Naive thymus-derived CD4-positive, alpha-beta T cell (primary cell): Measurements from ENCODE around the gene MEGF11. TPM values are rescaled to one million over a fixed set of nuclear protein-coding genes. Genes with fewer than 3 reads are reported as not detected.
"Not testable (repeated sequence)": the region's sequence is repeated elsewhere in the genome, so short reads cannot be mapped to it uniquely, and the experiment has no call there.

Experiments
- ATAC-seq: fragments of 150-1000 bp; cut with Tn5 transposase; 2 replicates; pipeline ENCODE4 v1.10.0; 2021; ENCODE audit warnings: mild to moderate bottlenecking, moderate library complexity
- CTCF ChIA-PET: fragments of 350-600 bp; sonication (Branson Sonifier 250); formaldehyde crosslinking; loops from one replicate; lab custom pipeline; 2021; ENCODE audit warnings: antibody characterized with exemption; lab: Charles Lee
- POLR2A ChIA-PET: fragments of 350-600 bp; sonication (Branson Sonifier 250); formaldehyde crosslinking; loops from one replicate; lab custom pipeline; 2021; ENCODE audit warnings: antibody characterized with exemption, inconsistent platforms; lab: Charles Lee
- DNase-seq, 9 donors: peaks; one replicate each; pipeline versions ENCODE4 v3.0.0 to v3.0.0-alpha.2; 2020 to 2022; ENCODE audit warnings: mixed read lengths in 1 of 9
- H3K27ac ChIP-seq: one replicate; pipeline ENCODE4 v1.7.0; 2013; ENCODE audit warnings: mild to moderate bottlenecking, low read depth, low read length, moderate library complexity
- H3K27me3 ChIP-seq, 2 donors: one replicate each; pipeline ENCODE4 v1.7.0; 2013; ENCODE audit warnings: low read length in 2 of 2, mild to moderate bottlenecking in 2 of 2, moderate library complexity in 2 of 2; ENCODE audit not compliant: control insufficient read depth in 2 of 2, insufficient read depth in 2 of 2
- H3K36me3 ChIP-seq, 3 experiments: 1 replicate in 2 of 3; 2 replicates in 1 of 3; pipeline ENCODE4 v1.7.0; 2013; ENCODE audit warnings: low read length in 3 of 3, mild to moderate bottlenecking in 3 of 3, moderate library complexity in 1 of 3; ENCODE audit not compliant: insufficient read depth in 3 of 3, control insufficient read depth in 2 of 3
- H3K4me1 ChIP-seq, 2 donors: one replicate each; pipeline ENCODE4 v1.7.0; 2013; ENCODE audit warnings: low read length in 2 of 2, mild to moderate bottlenecking in 2 of 2, moderate library complexity in 1 of 2; ENCODE audit not compliant: control insufficient read depth in 2 of 2, insufficient read depth in 2 of 2
- H3K4me3 ChIP-seq: 2 replicates; pipeline ENCODE4 v1.7.0; 2013; ENCODE audit warnings: mild to moderate bottlenecking, low read length
- H3K9me3 ChIP-seq, 3 experiments: 1 replicate in 2 of 3; 2 replicates in 1 of 3; pipeline ENCODE4 v1.7.0; 2013; ENCODE audit warnings: low read length in 3 of 3; ENCODE audit not compliant: control insufficient read depth in 2 of 3
- H3K27ac Mint-ChIP-seq, 9 donors: one replicate each; pipeline ENCODE4 v1.8.0; 2020 to 2022; ENCODE audit warnings: mixed read lengths in 9 of 9, mild to moderate bottlenecking in 8 of 9, moderate library complexity in 5 of 9, inconsistent platforms in 2 of 9
- H3K27me3 Mint-ChIP-seq, 5 donors: one replicate each; pipeline ENCODE4 v1.8.0; 2021 to 2022; ENCODE audit warnings: mixed read lengths in 5 of 5, mild to moderate bottlenecking in 1 of 5
- H3K36me3 Mint-ChIP-seq, 5 donors: one replicate each; pipeline ENCODE4 v1.8.0; 2020 to 2022; ENCODE audit warnings: mixed read lengths in 5 of 5, mild to moderate bottlenecking in 3 of 5, inconsistent platforms in 1 of 5
- H3K4me1 Mint-ChIP-seq, 7 donors: one replicate each; pipeline ENCODE4 v1.8.0; 2020 to 2022; ENCODE audit warnings: mixed read lengths in 7 of 7, mild to moderate bottlenecking in 3 of 7, inconsistent platforms in 1 of 7
- H3K4me3 Mint-ChIP-seq, 10 donors: one replicate each; pipeline ENCODE4 v1.8.0; 2020 to 2022; ENCODE audit warnings: mild to moderate bottlenecking in 10 of 10, mixed read lengths in 10 of 10, moderate library complexity in 6 of 10, inconsistent platforms in 2 of 10
- H3K9me3 Mint-ChIP-seq, 11 donors: one replicate each; pipeline ENCODE4 v1.8.0; 2020 to 2022; ENCODE audit warnings: mixed read lengths in 11 of 11, mild to moderate bottlenecking in 4 of 11, inconsistent platforms in 1 of 11, moderate library complexity in 1 of 11
- intact Hi-C, 2 donors: fragments of 100-400 bp; cut with micrococcal nuclease; formaldehyde crosslinking; loops; one replicate each; pipeline ENCODE4 v1.15.1; 2023
- polyA plus RNA-seq, 2 donors: library from polyadenylated mRNA; unstranded; fragments of 300-500 nt; fragmentation: Illumina TruSeq; gene quantifications; one replicate each; pipeline ENCODE4 v1.2.3, GENCODE V29; 2021
- total RNA-seq, 6 experiments: library from RNA in 5 of 6; stranded (reverse) in 5 of 6; gene quantifications; 1 replicate in 5 of 6; 2 replicates in 1 of 6; pipeline ENCODE4 v1.2.3 and lab custom pipeline; 2021 to 2026

MEGF11 gene
- total and polyA plus RNA-seq, 7 experiments from 2014 or later: 0.45 TPM; not detected in 6

DNA sequence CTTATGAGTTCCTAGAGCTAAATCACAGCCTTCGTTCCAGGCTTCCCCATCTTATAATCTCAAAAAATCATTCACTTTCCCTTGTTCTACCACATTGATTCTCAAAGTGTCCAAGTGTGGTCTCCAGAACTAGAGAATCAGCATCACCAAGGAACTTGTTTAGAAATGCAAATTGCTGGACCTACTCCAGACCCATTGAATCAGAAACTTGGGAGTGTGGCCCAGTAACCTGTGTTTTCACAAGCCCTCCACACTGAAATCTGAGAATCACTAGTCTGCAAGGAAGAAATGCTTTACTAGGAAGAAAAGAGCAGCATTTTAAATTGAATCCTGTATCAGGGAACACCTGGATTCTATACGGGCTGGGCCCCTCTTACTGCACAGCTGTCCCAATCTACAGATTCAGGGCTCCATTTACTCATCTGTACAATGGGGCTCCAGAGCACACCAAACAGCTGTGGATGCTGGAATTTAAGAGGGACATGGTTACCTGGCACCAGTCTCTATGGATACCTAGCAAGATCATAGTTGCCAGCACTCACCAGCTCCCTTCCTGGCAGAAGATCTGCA is 3.9 kb downstream of the MEGF11 start:
- no peaks in the 10 kb centered on the region for H3K9me3 ChIP-seq
- H3K36me3 Mint-ChIP-seq: peaks cover 0 to 4% (median 3%) of the 10 kb centered on the region in 5 donors
- no peaks in the 10 kb centered on the region for H3K36me3 ChIP-seq
- ChIA-PET POLR2A (no interaction called here), CTCF (no interaction called here)
- H3K4me3 Mint-ChIP-seq: peak overlapping the region in 2 of 10 donors; percentile 8 to 53
- no peak overlapping the region for H3K27ac ChIP-seq
- H3K27me3 ChIP-seq: peaks cover 3 to 27% of the 10 kb centered on the region in 2 donors
- peaks cover 35 to 80% (median 56%) of the 10 kb centered on the region in 5 donors for H3K27me3 Mint-ChIP-seq
- H3K4me1 ChIP-seq: peaks cover 0 to 14% of the 10 kb centered on the region in 2 donors
- H3K27ac Mint-ChIP-seq: no peak overlapping the region
- ATAC-seq (no peak), DNase-seq (no peak)
- intact Hi-C loops: loop anchor here in 1 of 2 donors (5.0 kb wide), 1 partner anchor 43 kb away; the partner anchor contains the start of gene DIS3L
- H3K4me3 ChIP-seq: no peak overlapping the region
- H3K4me1 Mint-ChIP-seq: peaks cover 7 to 25% (median 18%) of the 10 kb centered on the region in 7 donors
- H3K9me3 Mint-ChIP-seq: no peaks in the 10 kb centered on the region

DNA sequence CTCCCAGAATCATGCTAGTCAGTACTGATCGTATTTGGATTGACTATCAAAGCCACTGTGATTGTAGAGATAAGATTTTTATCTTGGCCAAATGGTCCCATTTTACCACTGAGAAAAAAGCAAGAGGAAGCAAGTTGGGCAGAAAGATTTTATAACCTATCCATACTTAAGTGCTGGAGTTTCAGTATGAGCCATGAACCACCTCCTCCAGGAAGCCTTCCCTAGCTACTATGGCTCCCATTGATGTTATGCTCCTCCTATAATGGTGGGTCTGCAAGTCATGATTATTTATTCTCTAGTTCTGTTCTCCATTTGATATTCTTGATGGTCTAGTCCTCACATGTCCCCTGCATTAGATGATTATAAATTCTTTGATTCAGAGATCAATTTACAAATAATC is 6.6 kb downstream of the MEGF11 start:
- Histone ChIP-seq H3K36me3 (no peaks in the 10 kb centered on the region), H3K9me3 (no peaks in the 10 kb centered on the region), H3K27ac (no peak overlapping the region), H3K4me1 (peaks cover 0 to 4% of the 10 kb centered on the region in 2 donors), H3K4me3 (no peak overlapping the region), H3K27me3 (peaks cover 3 to 7% of the 10 kb centered on the region in 2 donors)
- peaks cover 0 to 14% (median 7%) of the 10 kb centered on the region in 7 donors for H3K4me1 Mint-ChIP-seq
- intact Hi-C loops: no loop called here
- ATAC-seq (no peak), DNase-seq (no peak)
- ChIA-PET POLR2A (no interaction called here), CTCF (no interaction called here)
- H3K27me3 Mint-ChIP-seq: peaks cover 27 to 62% (median 46%) of the 10 kb centered on the region in 5 donors
- H3K9me3 Mint-ChIP-seq: no peaks in the 10 kb centered on the region
- H3K36me3 Mint-ChIP-seq: no peaks in the 10 kb centered on the region
- no peak overlapping the region for H3K27ac Mint-ChIP-seq
- H3K4me3 Mint-ChIP-seq: no peak overlapping the region

- H3K27ac Mint-ChIP-seq, H3K9me3 ChIP-seq, CTCF ChIA-PET, DNase-seq, H3K27me3 ChIP-seq, H3K4me3 Mint-ChIP-seq, H3K4me1 ChIP-seq, intact Hi-C loops, H3K36me3 Mint-ChIP-seq, H3K27ac ChIP-seq, POLR2A ChIA-PET, ATAC-seq, H3K4me1 Mint-ChIP-seq, H3K9me3 Mint-ChIP-seq, H3K36me3 ChIP-seq, H3K4me3 ChIP-seq: not testable (repeated sequence)
- H3K27me3 Mint-ChIP-seq: peaks cover 17 to 56% (median 46%) of the 10 kb centered on the region in 5 donors
These were observed 7.7 kb downstream of the MEGF11 start for GRCh38 chr15:66245832-66246231.

DNA sequence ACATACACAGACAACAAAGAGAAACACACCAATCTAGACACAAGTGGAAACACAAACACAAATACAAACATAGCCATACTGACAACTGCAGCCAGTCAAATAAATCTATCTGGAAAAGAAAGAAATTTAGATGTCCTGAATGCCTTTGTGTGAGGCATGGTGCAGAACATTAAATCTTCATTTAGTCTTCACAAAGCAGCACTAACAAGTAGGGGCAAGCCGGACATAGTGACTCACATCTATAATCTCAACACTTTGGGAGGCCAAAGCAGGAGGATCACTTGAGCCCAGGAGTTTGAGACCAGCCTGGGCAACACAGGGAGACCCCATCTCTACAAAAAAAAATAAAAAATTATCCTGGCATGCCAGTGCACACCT is 11.7 kb downstream of the MEGF11 start:
- Histone ChIP-seq H3K9me3 (no peaks in the 10 kb centered on the region), H3K27me3 (no peaks in the 10 kb centered on the region), H3K4me3 (no peak overlapping the region), H3K27ac (no peak overlapping the region), H3K4me1 (no peaks in the 10 kb centered on the region), H3K36me3 (no peaks in the 10 kb centered on the region)
- no peaks in the 10 kb centered on the region for H3K36me3 Mint-ChIP-seq
- no peak overlapping the region for H3K27ac Mint-ChIP-seq
- intact Hi-C loops: no loop called here
- H3K4me1 Mint-ChIP-seq: no peaks in the 10 kb centered on the region
- H3K27me3 Mint-ChIP-seq: peaks cover 9 to 36% (median 19%) of the 10 kb centered on the region in 5 donors
- ChIA-PET POLR2A (no interaction called here), CTCF (interaction anchor here (0.6 kb wide), 1 partner anchor 835 kb away, joined by 4 read pairs; no protein-coding TSS in a partner anchor)
- DNase-seq (no peak), ATAC-seq (no peak)
- H3K9me3 Mint-ChIP-seq: no peaks in the 10 kb centered on the region
- H3K4me3 Mint-ChIP-seq: no peak overlapping the region

DNA sequence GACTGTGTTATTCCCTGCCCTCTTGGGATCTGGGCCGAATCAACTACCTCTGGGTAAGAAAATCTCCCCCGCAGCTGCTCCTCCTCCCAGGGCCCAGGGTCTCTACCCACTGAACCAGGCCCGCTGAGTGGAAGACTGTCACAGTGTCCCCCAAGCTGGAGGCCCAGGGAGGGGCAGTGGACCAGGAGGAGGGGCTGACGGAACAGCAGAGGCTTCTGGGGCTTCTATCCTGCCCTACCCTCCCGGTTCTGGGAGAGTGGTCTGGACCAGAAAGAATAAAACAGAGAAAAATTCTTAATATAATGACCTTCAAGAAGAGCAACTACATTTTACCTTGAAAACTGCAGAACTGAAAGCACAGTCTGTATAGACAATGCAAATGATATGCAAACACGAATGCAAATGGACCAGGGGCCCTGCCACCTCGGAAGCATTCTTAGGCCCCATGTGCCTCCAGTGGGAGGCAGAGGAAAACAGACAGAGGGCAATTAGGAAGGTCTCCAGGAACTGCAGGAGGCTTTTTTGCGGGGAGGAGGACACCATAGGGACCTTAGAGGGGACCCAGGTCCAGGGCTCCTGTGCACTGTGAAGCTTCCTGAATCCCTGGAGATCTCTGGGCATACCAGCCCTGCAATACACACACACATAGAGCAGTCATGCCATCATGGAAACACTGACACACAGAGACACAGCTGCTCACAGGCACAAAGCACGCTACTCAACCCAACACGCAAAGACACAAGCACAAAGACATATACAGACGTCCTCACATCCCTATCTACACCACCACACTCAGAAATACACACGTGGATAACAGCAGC is 12.3 kb downstream of the MEGF11 start:
- Histone ChIP-seq H3K4me1 (no peaks in the 10 kb centered on the region), H3K27me3 (no peaks in the 10 kb centered on the region), H3K36me3 (no peaks in the 10 kb centered on the region), H3K4me3 (no peak overlapping the region), H3K27ac (no peak overlapping the region), H3K9me3 (no peaks in the 10 kb centered on the region)
- Mint-ChIP-seq H3K9me3 (no peaks in the 10 kb centered on the region), H3K4me3 (no peak overlapping the region), H3K27ac (no peak overlapping the region), H3K4me1 (no peaks in the 10 kb centered on the region), H3K36me3 (no peaks in the 10 kb centered on the region), H3K27me3 (peaks cover 9 to 36% (median 20%) of the 10 kb centered on the region in 5 donors)
- DNase-seq: no peak
- intact Hi-C loops: no loop called here
- POLR2A ChIA-PET: no interaction called here
- CTCF ChIA-PET: no interaction called here
- ATAC-seq: no peak

DNA sequence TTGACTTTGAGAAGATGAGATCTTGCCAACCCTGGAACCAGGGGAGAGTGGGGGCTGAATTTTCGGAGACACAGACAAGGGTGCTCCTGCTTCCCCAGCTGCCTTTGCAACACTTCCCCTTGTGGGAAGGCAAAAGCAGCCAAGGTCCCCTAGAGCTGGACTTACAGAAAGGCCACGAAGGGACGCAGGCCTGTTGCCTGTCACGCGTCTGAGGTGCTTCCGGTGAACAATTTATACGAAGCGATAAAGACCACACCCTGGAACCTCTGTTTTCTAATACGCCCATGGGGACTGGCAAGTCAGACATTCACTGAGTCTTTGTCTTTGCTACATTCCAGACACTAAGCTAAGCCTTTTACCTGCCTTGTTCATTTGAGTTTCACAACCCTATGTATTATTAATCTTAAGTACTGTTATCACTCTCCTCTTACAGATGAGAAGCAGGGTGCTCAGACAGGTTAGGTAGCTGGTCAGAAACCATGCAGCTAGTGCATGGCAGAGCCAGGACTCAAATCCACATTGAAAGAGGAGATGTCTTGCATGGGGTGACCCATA is 13.2 kb downstream of the MEGF11 start:
- Mint-ChIP-seq H3K4me3 (no peak overlapping the region), H3K9me3 (no peaks in the 10 kb centered on the region), H3K36me3 (no peaks in the 10 kb centered on the region), H3K4me1 (no peaks in the 10 kb centered on the region), H3K27me3 (peaks cover 4 to 36% (median 21%) of the 10 kb centered on the region in 5 donors), H3K27ac (no peak overlapping the region)
- no peak overlapping the region for H3K27ac ChIP-seq
- no peaks in the 10 kb centered on the region for H3K9me3 ChIP-seq
- ChIA-PET POLR2A (no interaction called here), CTCF (no interaction called here)
- no peak overlapping the region for H3K4me3 ChIP-seq
- no peaks in the 10 kb centered on the region for H3K36me3 ChIP-seq
- H3K4me1 ChIP-seq: no peaks in the 10 kb centered on the region
- H3K27me3 ChIP-seq: no peaks in the 10 kb centered on the region
- DNase-seq (no peak), ATAC-seq (no peak)
- intact Hi-C loops: no loop called here
